GM18517 (cell line): ENCODE results near the gene GPR42.
"Not testable (repeated sequence)": the region's sequence is repeated elsewhere in the genome, so short reads cannot be mapped to it uniquely, and the experiment has no call there.

Experiments used
- ATAC-seq: cut with Tn5 transposase; IDR thresholded peaks from one replicate; pipeline ENCODE4 v1.9.1; 2021; ENCODE audit warnings: mild to moderate bottlenecking, moderate library complexity; ENCODE audit not compliant: unreplicated experiment

Gene GPR42

DNA sequence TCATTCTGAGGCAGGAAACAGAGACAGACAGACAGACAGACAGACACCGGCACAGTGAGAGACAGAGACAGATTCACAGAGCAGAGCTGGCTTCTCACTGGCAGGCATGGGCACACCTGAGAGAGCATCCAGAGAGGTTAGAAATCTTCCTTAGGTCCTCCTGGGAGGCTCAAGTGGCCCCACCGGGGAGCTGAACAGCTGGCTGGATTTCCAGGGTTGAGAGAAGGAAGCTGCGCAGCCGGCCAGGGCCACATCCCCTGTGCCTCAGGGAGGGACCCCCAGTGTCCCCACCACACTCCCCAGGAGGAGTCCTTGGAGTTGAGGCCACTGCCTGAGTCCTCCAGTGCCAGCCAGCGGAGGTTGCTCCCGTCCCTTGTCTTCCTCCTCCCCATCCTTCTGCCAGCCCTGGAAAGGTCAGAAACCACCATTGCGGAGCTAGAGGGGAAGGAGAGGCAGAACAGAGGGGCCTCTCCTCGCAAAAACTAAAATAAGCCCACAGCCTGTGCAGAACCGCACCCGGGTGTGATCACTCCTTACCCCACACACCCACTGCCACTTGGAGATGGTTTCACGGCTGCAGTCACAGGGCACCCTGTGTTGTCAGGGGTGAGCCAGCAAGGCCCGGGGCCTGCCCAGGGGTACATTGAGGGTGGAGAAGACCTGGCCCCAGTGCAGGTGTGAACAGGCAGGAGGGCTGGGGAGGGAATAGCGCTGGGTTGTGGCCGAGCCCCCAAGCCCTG, 8.4 kb upstream of the GPR42 start:
- no peak for ATAC-seq

DNA sequence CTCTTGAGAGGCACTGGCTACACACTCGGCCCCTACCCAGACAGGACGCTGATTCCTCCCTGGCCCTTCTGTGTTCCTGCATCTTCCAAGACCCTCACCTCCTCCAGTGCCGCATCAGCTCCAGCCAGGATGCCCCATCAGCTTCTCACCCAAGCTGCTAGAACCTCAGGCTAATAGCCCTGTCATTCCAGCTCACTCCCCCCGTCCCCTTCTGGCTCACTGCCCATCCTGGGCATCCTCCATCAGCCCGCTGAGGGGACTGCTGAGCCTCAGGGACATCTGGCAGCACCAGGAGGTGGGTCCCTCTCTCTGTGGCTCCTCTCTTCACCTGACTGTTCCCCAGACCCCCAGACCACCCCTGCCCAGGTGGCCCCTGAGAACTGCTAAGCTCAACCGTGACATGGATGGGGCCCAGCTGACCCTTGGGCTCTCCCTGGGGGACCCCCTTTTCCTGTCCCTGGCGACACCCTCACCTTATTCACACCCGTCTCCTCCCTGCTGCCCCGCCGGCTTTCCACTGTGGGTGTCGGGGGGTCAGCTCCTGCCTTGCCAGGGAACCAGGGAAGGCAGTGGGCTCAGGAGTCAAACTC, 7.8 kb upstream of the GPR42 start:
- no peak for ATAC-seq

DNA sequence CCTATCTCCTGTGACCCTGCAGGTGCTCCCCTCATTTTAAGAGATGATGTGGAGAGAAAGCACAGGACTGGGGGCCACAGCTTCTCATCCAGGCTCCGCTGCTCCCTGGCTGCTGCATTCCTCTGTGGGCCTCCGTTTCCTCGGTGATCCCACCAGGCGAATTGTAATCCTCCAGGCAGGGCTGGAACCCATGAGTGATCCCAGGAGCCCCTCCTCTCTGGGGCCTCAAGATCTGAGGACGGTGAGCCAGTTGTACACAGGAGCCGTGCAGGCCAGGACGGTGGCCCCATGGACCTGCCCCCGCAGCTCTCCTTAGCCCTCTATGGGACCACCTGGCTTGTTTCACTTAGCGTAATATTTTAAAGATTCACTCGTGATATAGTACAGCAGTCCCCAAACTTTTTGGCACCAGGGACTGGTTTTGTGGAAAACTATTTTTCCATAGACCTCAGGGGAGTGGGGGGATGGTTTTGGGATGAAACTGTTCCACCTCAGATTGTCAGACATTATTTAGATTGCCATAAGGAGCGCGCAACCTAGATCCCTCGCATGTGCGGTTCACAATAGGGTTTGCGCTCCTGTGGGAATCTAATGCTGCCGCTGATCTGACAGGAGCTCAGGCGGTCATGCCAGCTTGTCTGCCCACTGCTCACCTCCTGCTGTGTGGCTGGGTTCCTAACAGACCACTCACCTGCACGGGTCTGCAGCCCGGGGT, 7.0 kb upstream of the GPR42 start:
- no peak for ATAC-seq

DNA sequence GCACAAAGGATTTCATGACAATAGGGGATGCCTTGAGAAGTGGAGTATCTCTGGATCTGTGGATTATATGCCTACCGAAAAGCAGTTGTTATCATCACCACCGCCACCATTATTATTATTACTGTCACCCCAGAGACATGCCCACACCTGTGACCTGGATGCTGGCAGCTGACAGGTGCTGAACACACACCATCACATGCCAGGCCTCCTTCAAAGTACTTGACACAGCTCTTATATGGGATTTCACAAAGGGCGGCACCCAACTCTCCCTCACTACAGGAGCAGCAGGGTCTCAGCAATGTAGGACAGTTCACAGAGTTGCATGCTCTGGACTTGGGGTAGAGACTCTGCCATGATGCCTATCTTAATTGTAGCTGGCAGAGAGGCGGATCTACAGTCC, 5.6 kb upstream of the GPR42 start:
- ATAC-seq, result no peak

DNA sequence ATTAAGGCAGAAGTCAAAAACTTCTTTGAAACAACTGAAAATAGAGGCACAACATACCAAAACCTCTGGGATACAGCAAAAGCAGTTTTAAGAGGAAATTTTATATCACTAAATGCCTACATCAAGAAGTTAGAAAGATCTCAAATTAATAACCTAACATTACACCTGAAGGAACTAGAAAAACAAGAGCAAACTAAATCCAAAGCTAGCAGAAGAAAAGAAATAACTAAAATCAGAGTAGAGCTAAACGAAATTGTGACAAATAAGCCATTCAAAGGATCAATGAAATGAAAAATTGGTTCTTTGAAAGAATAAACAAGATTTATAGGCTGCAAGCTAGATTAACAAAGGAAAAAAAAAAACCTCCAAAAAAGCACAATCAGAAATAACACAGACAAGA, 2.5 kb upstream of the GPR42 start:
- ATAC-seq, result no peak

DNA sequence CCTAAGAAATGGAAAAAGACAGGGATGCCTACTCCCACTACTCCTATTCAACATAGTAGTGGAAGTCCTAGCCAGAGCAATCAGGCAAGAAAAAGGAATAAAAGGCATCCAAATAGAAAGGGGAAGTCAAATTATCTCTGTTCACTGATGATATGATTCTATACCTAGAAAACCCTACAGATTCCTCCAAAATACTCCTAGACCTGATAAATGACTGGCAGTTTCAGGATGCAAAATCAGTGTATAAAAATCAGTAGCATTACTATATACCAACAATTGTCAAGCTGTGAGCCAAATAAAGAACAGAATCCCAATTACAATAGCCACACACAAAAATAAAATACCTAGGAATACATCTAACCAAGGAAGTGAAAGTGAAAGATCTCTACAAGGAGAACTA, 1.3 kb upstream of the GPR42 start:
- ATAC-seq, result no peak

DNA sequence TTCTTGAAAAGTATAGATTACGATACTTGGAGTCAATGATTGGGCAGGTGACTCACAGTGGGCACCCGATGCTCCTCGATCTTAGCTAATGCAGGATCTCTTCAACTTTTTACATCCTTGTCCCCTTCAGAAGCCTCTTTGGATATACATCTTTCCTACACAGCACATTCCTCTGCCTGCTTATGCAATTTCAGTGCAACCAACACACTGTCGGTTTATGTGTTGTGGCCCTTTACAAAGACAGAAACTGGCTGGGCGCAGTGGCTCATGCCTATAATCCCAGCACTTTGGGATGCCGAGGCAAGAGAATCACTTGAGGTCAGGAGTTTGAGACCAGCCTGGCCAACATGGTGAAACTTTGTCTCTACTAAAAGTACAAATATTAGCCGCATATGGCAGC, 2.6 kb downstream of the GPR42 start:
- ATAC-seq, result no peak

DNA sequence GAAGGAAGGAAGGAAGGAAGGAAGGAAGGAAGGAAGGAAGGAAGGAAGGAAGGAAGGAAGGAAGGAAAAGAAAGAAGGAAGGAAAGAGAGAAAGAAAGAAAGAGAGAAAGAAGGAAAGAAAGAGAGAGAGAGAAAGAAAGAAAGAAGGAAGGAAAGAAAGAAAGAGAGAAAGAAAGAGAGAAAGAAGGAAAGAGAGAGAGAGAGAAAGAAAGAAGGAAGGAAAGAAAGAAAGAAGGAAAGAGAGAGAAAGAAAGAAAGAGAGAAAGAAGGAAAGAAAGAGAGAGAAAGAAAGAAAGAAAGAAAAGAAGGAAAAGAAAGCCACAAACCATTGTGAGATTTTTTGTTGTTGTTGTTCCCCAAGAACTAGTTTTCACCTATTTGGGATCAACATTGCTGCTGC, 3.2 kb downstream of the GPR42 start:
- not testable (repeated sequence) for ATAC-seq

DNA sequence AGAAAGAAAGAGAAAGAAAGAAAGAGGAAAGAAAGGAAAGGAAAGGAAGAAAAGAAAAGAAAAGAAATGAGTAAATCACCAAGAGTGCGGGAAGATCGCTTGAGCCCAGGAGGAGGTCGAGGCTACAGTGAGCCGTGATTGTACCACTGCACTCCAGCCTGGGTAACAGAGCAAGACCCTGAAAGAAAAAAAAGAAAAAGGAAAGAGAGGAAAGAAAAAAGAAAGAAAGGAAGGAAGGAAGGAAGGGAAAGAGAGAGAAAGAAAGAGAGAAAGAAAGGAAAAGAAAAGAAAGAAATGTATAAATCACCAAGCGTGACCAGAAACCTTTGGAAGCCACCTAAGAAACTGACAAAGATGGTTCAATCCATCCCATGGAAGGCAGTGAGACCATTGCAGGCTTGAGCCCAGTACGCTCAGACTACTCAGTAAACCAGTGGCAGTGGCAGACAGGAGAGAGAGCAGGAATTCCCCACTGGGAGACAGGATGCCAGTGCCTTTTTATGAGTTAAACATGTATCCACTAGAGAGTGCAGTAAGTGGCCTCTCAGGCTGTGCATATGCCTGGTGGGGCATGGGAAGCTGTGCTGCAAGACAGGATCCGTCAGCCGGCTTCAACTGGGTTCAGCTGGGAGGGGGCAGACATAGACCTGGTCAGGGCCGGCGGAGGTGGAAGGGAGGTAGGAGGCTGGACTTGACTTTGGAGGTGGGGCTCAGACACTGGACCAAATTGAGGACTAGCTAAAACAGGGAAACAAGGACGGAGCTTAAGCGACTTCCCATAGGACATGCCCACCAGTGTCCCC, 4.8 kb downstream of the GPR42 start:
- no peak for ATAC-seq

DNA sequence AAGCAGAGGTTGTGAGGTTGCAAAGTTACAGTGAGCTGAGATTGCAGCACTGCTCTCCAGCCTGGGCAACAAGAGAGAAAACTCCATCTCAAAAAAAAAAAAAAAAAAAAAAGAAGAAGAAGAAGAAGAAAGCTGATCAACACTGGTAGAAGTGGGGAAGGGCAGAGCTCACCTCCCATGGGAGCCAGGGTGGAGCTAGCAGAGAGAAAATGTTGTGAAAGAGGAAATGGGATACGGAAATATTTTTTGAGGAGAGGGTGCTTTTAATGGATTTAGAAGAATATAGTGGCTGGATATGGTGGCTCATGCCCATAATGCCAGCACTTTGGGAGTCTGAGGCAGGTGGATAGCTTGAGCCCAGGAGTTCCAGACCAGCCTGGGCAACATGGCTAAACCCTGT, 6.8 kb downstream of the GPR42 start:
- ATAC-seq, result no peak

DNA sequence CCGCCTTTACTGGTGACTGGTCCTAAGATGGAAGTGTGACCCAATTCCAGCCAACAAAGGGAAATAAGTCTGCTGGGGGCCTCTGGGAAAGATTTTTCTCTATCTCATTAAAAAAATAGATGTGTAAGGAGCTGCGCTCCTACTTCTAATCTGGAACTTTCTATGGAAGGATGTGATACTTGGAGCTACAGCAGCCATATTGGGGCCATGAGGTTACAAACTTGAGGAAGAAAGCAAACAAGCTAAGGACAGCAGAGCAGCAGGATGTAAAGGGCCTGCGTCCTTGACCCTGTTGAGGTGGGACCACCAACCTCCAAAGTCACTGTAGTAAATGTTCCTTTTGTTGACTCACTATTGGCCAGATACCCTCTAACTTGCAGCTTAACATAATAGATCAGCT, 7.5 kb downstream of the GPR42 start:
- ATAC-seq, result no peak

DNA sequence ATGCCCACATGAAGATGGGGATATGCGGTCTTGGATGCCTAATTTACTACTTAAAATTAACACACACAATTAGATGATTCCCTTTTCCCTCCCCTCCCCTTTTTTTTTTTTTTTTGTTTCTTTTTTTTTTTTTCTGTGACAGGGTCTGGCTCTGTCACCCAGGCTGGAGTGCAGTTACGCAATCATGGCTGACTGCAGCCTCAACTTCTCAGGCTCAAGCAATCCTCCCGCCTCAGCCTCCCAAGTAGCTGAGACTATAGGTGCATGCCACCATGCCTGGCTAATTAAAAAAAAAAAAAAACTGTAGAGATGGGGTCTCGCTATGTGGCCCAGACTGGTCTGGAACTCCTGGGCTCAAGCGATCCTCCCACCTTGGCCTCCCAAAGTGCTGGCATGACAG, 8.7 kb downstream of the GPR42 start:
- not testable (repeated sequence) for ATAC-seq

DNA sequence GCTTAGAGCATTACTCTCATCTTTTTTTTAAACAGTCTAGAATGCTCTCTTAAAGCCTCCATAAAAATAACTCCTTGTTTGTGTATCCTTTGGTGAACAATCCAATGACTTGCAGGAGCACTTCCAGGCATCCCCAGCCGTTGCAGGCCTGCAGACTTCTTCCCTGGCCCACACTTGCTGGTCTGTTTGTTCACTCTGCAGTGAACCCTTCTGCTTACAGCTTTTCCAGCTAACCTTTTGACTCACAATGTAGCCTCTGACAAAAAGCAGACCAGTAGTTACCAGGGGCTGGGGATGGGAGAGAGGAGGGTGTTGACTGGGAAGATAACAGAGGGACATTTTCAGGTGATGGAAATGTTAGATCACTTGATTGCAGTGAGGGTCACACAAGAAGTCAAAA, 9.1 kb downstream of the GPR42 start:
- no peak for ATAC-seq

DNA sequence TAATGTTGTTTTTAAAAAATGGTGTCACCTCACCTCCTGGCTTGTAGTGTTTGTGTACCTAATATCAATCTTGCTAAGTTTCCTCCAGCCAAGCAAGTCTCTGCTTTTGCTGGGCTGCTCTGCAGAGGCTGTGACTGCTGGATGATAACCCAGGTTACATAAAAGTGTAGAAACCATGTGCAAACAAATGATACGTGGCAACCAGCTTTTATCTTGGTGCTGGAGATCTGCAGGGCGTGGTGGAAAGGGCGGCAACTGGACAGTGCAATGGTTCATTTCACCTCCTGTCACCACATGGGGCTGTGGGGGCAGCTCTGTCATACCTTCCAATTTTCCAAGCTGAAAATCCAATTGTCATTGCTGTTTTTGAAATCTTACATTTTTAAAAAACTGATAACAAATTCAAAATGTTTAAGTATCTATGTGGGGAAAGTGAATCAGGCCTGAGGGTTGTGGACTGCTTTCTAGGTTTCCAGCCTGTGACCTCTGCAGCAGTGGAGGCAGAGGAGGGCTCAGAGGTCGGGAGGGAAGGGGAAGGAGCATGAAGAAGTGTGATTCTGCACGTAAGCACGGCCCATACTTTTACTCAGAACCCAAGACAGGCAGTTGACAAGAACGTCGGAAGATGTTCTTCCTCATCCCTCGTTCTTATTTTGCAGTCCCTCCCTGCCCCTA, 9.7 kb downstream of the GPR42 start:
- no peak for ATAC-seq

DNA sequence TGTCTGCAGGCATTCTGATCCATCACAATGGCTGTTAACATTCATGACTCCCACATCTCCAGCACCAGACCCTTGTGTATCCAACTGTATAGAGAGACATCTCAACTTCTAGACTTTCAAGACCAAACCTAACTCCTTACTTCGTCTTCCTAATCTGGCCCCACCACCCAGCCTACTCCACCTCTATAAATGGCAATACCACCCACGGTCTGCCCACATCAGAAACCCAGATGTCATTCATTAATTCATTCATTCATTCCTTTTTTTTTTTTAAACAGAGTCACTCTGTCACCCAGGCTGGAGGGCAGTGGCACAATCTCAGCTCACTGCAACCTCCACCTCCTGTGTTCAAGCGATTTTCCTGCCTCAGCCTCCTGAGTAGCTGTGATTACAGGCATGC, 10.4 kb downstream of the GPR42 start:
- no peak for ATAC-seq

DNA sequence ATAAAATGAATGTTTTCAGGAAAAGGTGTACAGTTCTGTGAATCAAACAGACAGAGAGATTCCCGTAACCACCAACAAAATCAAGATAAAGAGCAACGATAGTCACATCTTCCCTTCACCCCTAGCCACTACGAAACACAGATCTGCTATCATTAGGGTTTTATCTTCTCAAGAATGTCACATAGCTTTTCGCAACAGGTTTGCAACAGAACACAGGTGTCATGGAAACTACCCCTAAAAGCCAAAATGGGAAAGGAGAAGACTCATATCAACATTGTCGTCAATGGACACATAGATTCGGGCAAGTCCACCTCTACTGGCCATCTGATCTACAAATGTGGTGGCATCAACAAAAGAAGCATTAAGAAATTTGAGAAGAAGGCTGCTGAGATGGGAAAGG, 11.1 kb downstream of the GPR42 start:
- no peak for ATAC-seq

DNA sequence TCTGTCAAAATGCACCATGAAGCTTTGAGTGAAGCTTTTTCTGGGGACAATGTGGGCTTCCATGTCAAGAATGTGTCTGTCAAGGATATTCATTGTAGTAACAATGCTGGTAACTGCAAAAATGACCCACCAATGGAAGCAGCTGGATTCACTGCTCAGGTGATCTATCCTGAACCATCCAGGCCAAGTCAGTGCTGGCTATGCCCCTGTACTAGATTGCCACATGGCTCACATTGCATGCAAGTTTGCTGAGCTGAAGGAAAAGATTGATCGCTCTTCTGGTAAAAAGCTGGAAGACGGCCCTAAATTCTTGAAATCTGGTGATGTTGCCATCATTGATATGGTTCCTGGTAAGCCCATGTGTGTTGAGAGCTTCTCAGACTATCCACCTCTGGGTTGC, 12.7 kb downstream of the GPR42 start:
- ATAC-seq, result no peak

DNA sequence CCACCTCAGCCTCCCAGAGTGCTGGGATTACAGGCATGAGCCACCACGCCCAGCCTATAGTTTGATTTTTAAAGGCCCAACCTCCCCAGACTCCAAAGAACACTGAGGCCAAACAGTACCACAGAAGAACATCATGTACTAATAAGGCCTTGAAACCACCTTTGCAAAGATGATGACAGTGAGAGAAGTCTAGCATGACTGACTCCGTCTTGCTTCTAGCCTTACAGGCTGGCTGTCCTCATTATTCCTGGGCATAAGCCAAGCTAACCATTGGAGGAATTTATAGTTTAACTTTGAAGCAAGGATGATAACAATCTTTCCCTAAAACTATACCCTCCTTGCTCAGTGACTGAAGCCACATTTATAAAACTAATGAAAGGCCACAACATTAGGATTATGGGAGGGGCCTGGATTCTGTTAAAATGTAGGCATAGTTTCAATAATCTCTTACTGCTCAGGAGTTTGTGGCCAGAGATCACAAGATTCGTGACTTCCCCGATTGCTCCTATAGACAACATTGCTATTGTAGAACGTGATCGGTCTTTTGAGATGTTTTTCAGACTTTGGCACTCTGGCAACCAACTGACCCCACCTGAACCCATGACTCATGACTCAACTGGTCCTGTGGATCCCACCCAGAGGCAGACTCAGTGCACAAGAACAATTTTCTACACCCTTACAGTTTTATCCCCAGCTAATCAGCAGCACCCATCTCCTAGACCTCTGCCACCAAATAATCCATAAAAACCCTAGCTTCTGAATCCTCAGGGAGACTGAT, 17.6 kb downstream of the GPR42 start:
- no peak for ATAC-seq

DNA sequence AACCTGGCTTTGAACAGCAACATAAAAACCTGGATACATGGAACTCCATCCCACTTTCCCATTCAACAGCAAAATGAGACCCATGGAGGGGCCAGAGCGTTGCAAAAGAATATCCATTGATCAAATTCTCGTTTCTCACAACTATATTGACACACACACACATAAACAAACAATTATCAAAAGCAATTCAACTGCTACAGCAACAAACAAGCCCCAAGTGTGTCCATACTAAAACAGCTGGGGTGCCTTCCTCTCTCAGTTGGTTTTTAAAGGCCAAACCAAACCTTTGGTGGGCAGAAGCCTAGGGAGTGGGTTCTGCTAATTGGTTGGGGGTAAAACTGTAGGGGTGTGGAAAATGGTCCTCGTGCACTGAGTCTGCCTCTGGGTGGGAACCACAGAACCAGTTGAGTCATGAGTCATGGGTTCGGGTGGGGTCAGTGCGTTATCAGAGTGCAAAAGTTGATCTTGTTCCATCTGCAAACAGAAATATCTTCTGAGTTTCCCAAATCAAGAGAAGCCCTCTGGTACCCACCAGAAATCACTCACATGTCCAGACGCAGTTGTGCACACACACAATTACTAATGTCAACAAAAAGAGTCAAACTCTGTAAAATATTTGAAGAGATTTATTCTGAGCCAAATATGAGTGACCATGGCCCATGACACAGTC, 18.5 kb downstream of the GPR42 start:
- no peak for ATAC-seq
